ENCODE data around the gene GDF10.

The GDF10 gene

DNA sequence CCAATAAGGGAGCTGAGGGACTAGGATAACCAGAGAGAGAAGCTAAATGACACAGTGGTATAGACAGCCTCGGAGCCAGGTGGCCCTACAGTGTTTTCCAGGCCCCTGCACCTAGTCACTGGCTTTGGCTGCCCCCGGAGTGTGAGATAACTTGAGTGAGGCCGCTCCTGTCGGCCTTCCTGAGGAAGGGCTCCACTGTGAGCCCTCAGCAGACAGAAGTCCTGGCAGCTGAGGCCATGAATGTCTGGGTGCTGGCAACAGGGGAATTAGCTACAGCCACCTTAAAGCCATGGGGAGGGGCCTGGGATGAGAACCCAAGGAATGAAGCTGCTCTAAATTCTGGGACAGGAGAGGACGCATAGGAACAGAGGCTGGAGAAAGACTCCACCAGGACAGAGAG is 4.6 kb upstream of the GDF10 start:
- no peaks in the 10 kb centered on the region for H3K4me1 ChIP-seq (ENCODE audit: control insufficient read depth, insufficient read depth, low read length)
- CTCF ChIA-PET = no interaction called here
- POLR2A ChIA-PET = no interaction called here
- no peaks in the 10 kb centered on the region for H3K9me3 ChIP-seq (ENCODE audit: control insufficient read depth, insufficient read depth, low read depth, low read length)
- TF ChIP-seq ZNF670 (tag by site-specific recombination; IDR thresholded peaks at IDR 0.05; ENCODE audit: low read depth) (no peak), ZNF324 (tag by site-specific recombination; IDR thresholded peaks at IDR 0.05) (no peak), FEZF1 (tag by site-specific recombination; IDR thresholded peaks at IDR 0.05) (no peak), TRIM28 (IDR thresholded peaks at IDR 0.05; ENCODE audit: borderline replicate concordance, low read length) (no peak), ZNF366 (tag by site-specific recombination; conservative IDR thresholded peaks at IDR 0.05) (no peak), ZFP69B (tag by site-specific recombination; IDR thresholded peaks at IDR 0.05) (no peak), ZNF239 (tag by site-specific recombination; IDR thresholded peaks at IDR 0.05) (no peak), SCRT1 (tag by site-specific recombination; IDR thresholded peaks at IDR 0.05; ENCODE audit: borderline replicate concordance) (no peak), ZNF776 (tag by site-specific recombination; IDR thresholded peaks at IDR 0.05; ENCODE audit: borderline replicate concordance) (no peak), ZNF747 (tag by site-specific recombination; IDR thresholded peaks at IDR 0.05) (no peak), ZNF391 (tag by site-specific recombination; IDR thresholded peaks at IDR 0.05; ENCODE audit: borderline replicate concordance, low read depth) (no peak), EGR2 (tag by site-specific recombination; IDR thresholded peaks at IDR 0.05; ENCODE audit: low read depth) (no peak), ZEB2 (tag by site-specific recombination; IDR thresholded peaks at IDR 0.05) (no peak), ZNF433 (tag by site-specific recombination; IDR thresholded peaks at IDR 0.05; ENCODE audit: low read depth) (no peak)
- TF ChIP-seq, protein P1, sequence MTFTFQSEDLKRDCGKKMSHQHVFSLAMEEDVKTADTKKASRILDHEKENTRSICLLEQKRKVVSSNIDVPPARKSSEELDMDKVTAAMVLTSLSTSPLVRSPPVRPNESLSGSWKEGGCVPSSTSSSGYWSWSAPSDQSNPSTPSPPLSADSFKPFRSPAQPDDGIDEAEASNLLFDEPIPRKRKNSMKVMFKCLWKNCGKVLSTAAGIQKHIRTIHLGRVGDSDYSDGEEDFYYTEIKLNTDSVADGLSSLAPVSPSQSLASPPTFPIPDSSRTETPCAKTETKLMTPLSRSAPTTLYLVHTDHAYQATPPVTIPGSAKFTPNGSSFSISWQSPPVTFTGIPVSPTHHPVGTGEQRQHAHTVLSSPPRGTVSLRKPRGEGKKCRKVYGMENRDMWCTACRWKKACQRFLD (tag by site-specific recombination; IDR thresholded peaks at IDR 0.05) = no peak
- TF ChIP-seq, protein P2, sequence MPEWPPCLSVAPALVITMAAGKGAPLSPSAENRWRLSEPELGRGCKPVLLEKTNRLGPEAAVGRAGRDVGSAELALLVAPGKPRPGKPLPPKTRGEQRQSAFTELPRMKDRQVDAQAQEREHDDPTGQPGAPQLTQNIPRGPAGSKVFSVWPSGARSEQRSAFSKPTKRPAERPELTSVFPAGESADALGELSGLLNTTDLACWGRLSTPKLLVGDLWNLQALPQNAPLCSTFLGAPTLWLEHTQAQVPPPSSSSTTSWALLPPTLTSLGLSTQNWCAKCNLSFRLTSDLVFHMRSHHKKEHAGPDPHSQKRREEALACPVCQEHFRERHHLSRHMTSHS (tag by site-specific recombination; IDR thresholded peaks at IDR 0.05) = no peak
- TF ChIP-seq, protein P3, sequence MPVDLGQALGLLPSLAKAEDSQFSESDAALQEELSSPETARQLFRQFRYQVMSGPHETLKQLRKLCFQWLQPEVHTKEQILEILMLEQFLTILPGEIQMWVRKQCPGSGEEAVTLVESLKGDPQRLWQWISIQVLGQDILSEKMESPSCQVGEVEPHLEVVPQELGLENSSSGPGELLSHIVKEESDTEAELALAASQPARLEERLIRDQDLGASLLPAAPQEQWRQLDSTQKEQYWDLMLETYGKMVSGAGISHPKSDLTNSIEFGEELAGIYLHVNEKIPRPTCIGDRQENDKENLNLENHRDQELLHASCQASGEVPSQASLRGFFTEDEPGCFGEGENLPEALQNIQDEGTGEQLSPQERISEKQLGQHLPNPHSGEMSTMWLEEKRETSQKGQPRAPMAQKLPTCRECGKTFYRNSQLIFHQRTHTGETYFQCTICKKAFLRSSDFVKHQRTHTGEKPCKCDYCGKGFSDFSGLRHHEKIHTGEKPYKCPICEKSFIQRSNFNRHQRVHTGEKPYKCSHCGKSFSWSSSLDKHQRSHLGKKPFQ (tag by site-specific recombination; IDR thresholded peaks at IDR 0.05) = no peak
- TF ChIP-seq, protein P4, sequence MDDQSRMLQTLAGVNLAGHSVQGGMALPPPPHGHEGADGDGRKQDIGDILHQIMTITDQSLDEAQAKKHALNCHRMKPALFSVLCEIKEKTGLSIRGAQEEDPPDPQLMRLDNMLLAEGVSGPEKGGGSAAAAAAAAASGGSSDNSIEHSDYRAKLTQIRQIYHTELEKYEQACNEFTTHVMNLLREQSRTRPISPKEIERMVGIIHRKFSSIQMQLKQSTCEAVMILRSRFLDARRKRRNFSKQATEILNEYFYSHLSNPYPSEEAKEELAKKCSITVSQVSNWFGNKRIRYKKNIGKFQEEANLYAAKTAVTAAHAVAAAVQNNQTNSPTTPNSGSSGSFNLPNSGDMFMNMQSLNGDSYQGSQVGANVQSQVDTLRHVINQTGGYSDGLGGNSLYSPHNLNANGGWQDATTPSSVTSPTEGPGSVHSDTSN (CRISPR knock-in tag; IDR thresholded peaks at IDR 0.05) = no peak
- H3K36me3 ChIP-seq (ENCODE audit: control insufficient read depth in 2 of 2, insufficient read depth in 1 of 2, low read length in 2 of 2) = no peaks in the 10 kb centered on the region
- H3K4me3 ChIP-seq (ENCODE audit: low read depth, low read length) = no peak overlapping the region
- H3K27ac ChIP-seq (ENCODE audit: extremely low read depth, low read depth, low read length) = no peak overlapping the region

DNA sequence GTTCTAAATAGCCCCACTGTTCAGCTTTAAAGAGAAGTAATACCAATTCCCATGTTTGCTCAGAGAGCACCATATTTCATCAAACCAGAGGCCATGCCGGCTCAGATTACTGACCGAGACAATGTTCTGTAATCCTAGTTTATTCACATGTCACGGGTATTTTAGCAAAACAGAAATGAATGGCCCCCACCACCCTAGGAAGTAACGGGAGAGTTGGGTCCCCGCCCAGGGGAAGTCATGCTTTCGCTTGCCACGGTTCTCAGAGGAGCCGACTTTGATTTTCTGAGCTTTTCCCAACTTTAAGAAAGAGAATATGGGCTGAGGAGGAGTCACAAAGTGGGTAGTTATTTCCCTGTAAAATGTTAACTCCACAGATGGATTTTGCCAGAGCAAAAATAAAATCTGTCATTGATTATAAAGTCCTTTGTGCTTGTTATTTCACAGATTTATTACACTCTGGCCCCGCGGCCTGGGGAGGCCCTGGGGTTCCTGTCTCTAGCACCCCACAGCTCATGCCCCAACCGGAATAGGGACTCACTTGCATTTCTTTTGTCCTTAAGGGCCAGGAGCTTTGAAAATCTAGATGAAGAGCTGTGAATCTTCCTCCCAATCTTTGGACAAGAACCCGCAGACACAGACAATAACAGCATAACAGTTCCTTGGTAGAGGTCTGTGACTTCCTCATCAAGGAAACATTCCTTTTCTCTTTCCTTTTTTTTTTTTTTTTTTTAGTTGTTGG is 3.7 kb upstream of the GDF10 start:
- CTCF ChIA-PET = interaction anchor here (0.9 to 4.0 kb wide), 3 partner anchors 15 to 272 kb away, joined by 3 to 15 read pairs (median 8); no protein-coding TSS in a partner anchor
- Histone ChIP-seq H3K27ac (ENCODE audit: extremely low read depth, low read depth, low read length) (no peak overlapping the region), H3K36me3 (ENCODE audit: control insufficient read depth in 2 of 2, insufficient read depth in 1 of 2, low read length in 2 of 2) (no peaks in the 10 kb centered on the region), H3K4me1 (ENCODE audit: control insufficient read depth, insufficient read depth, low read length) (no peaks in the 10 kb centered on the region), H3K4me3 (ENCODE audit: low read depth, low read length) (no peak overlapping the region), H3K9me3 (ENCODE audit: control insufficient read depth, insufficient read depth, low read depth, low read length) (no peaks in the 10 kb centered on the region)
- TF ChIP-seq ZNF776 (tag by site-specific recombination; IDR thresholded peaks at IDR 0.05; ENCODE audit: borderline replicate concordance) = no peak
- POLR2A ChIA-PET = no interaction called here
